Chondrocyte (in vitro differentiated cells): ENCODE measurements around the gene CFP. TPM values are rescaled to one million over a fixed set of nuclear protein-coding genes. Genes with fewer than 3 reads are reported as not detected.

Source experiments
- DNase-seq: peaks from one replicate; pipeline ENCODE4 v3.0.0; 2021; ENCODE audit warnings: mixed read lengths, low spot score
- H3K27ac Mint-ChIP-seq: one replicate; pipeline ENCODE4 v1.8.0; 2021; ENCODE audit warnings: mild to moderate bottlenecking, moderate library complexity, mixed read lengths; ENCODE audit not compliant: unreplicated experiment
- H3K27me3 Mint-ChIP-seq: 2 replicates; pipeline ENCODE4 v1.8.0; 2021; ENCODE audit warnings: low read depth, mixed read lengths
- H3K36me3 Mint-ChIP-seq: 2 replicates; pipeline ENCODE4 v1.8.0; 2021; ENCODE audit warnings: low read depth, mixed read lengths
- H3K4me1 Mint-ChIP-seq: 2 replicates; pipeline ENCODE4 v1.8.0; 2021; ENCODE audit warnings: low read depth, mild to moderate bottlenecking, mixed read lengths
- H3K4me3 Mint-ChIP-seq: one replicate; pipeline ENCODE4 v1.8.0; 2021; ENCODE audit warnings: mild to moderate bottlenecking, moderate library complexity, mixed read lengths; ENCODE audit not compliant: unreplicated experiment
- H3K9me3 Mint-ChIP-seq: 2 replicates; pipeline ENCODE4 v1.8.0; 2021; ENCODE audit warnings: low read depth, mixed read lengths
- total RNA-seq: library from RNA; stranded (reverse); gene quantifications from 3 replicates; pipeline ENCODE4 v1.2.1, GENCODE V29; 2021
- TF ChIP-seq, protein P1 (sequence below): fragments of 200-600 bp; sonication (generic); IDR thresholded peaks from 2 replicates; pipeline ENCODE4 v1.5.0; 2021; ENCODE audit warnings: antibody characterized with exemption, mild to moderate bottlenecking, moderate library complexity

The CFP gene
- total RNA-seq, 1 donor from 2014 or later, result 0.87 TPM

- H3K4me3 Mint-ChIP-seq, result no peak overlapping the region
- DNase-seq, result no peak
- H3K27ac Mint-ChIP-seq, result no peak overlapping the region
- peaks cover 21% of the 10 kb centered on the region for H3K4me1 Mint-ChIP-seq
- peaks cover 4% of the 10 kb centered on the region for H3K9me3 Mint-ChIP-seq
- H3K27me3 Mint-ChIP-seq, result no peaks in the 10 kb centered on the region
- TF ChIP-seq, protein P1, sequence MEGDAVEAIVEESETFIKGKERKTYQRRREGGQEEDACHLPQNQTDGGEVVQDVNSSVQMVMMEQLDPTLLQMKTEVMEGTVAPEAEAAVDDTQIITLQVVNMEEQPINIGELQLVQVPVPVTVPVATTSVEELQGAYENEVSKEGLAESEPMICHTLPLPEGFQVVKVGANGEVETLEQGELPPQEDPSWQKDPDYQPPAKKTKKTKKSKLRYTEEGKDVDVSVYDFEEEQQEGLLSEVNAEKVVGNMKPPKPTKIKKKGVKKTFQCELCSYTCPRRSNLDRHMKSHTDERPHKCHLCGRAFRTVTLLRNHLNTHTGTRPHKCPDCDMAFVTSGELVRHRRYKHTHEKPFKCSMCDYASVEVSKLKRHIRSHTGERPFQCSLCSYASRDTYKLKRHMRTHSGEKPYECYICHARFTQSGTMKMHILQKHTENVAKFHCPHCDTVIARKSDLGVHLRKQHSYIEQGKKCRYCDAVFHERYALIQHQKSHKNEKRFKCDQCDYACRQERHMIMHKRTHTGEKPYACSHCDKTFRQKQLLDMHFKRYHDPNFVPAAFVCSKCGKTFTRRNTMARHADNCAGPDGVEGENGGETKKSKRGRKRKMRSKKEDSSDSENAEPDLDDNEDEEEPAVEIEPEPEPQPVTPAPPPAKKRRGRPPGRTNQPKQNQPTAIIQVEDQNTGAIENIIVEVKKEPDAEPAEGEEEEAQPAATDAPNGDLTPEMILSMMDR, result no peak
- H3K36me3 Mint-ChIP-seq, result peaks cover 4% of the 10 kb centered on the region
Observed at GRCh38 chrX:47587906-47588735, 41.6 kb downstream of the CFP start.

DNA sequence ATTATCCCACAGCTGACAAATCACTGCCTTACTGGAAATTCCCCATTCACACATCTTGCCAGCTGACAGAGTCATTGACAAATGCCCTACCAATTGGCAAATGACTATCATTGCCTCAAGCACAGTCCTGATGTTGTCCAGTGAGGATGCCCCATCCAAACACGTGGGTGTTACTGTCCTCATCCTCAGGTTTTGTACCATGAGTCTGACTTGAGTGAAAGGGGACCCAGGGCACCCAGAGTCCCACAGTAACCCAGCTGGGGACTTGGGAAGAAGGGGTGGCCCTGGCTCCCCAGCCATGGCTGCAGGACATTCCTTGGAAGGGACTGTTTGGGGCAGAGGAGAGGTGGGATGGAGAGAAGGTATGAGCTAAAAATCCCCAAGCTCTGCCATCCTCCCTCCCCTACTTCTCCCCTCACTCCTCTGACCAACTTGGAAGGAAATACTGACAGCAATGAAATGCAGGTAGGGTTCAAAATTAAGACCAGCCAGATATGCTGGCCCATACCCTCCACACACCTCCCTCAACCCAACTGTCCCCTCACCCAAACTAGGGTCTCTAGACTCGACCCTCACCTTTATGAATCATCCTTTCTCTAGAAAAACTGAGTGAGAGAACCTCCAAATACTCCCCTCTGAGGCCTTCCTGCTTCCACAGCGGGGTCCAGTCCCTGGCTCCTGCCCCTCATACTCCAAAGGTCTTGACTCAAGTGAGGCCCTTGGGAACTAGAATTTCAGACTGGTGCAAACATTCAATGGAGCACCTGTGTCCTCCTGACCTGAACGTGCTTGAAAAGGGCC, 42.4 kb downstream of the CFP start:
- peaks cover 4% of the 10 kb centered on the region for H3K36me3 Mint-ChIP-seq

DNA sequence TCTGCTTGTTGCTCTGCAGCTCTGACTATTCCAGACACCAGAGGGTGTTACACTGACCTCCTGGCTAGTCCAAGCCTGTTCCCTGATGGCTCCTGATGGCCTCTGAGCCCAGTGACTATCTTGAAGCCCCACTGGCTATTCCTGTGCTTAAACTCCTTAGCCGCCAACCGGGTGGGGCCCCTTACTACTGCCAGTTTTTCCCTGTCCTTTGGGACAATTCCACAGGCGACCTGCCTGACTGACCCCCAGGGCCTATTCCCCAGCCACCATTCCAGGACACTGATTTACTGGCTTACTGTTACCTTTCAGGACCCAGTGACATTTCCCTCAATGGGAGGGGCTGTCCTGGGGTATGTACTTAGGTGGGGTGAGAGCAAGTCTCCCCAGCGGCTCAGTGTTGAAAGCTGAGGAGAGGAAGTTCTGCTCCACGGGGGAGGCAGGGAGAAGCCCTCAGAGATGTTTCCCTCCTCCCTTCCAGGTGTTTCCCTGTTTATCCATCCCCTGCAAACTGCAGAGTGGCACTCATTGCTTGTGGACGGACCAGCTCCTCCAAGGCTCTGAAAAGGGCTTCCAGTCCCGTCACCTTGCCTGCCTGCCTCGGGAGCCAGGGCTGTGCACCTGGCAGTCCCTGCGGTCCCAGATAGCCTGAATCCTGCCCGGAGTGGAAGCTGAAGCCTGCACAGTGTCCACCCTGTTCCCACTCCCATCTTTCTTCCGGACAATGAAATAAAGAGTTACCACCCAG, 43.5 kb downstream of the CFP start:
- no peaks in the 10 kb centered on the region for H3K27me3 Mint-ChIP-seq
- TF ChIP-seq, protein P1, result no peak
- peaks cover 32% of the 10 kb centered on the region for H3K4me1 Mint-ChIP-seq
- DNase-seq, result no peak
- peaks cover 4% of the 10 kb centered on the region for H3K9me3 Mint-ChIP-seq
- no peak overlapping the region for H3K4me3 Mint-ChIP-seq
- no peak overlapping the region for H3K27ac Mint-ChIP-seq
- H3K36me3 Mint-ChIP-seq, result peaks cover 4% of the 10 kb centered on the region

More for the DNA sequence above, 42.4 kb downstream of the CFP start:
- Mint-ChIP-seq H3K27me3 (no peaks in the 10 kb centered on the region), H3K9me3 (peaks cover 4% of the 10 kb centered on the region), H3K27ac (no peak overlapping the region), H3K4me3 (no peak overlapping the region), H3K4me1 (peaks cover 24% of the 10 kb centered on the region)
- TF ChIP-seq, protein P1, result no peak
- no peak for DNase-seq

GRCh38 chrX:47585273-47585672, 44.5 kb downstream of the CFP start:
- peaks cover 32% of the 10 kb centered on the region for H3K4me1 Mint-ChIP-seq
- H3K9me3 Mint-ChIP-seq, result peaks cover 4% of the 10 kb centered on the region
- no peak for DNase-seq

More at GRCh38 chrX:47585273-47585672, 44.5 kb downstream of the CFP start:
- TF ChIP-seq, protein P1, result no peak
- Mint-ChIP-seq H3K4me3 (no peak overlapping the region), H3K27ac (no peak overlapping the region), H3K36me3 (peaks cover 4% of the 10 kb centered on the region), H3K27me3 (no peaks in the 10 kb centered on the region)
